Measurements from ENCODE around the gene H1-8. TPM values are rescaled to one million over a fixed set of nuclear protein-coding genes. Genes with fewer than 3 reads are reported as not detected.

H1-8 gene
- total RNA-seq, 1 experiment from 2014 or later: not detected

DNA sequence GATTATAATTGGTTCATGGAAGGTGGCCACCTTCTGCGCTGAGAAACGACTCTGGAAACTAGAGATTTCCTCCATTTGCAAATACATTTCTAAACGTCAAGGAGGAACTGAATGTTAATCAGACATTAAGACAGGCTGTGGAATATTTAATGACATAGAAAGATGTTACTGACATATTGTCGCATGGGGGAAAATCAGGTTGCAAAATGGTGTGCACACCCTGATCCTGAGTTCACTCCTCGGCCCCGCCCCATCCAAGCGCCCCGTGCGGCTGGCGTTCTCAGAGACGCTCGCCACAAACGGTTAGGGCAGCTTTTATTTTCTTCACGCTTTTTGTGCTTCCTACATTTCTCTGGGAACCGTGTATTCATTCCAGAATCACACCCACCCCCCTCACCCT is 10.7 kb downstream of the H1-8 start:
- intact Hi-C loops (cut with micrococcal nuclease; ENCODE audit: unreplicated experiment): no loop called here
- H3K9me2 ChIP-seq (ENCODE audit: insufficient read depth): no peaks in the 10 kb centered on the region
- BruUV-seq (replicated peaks): no TSS peak
- H3K36me3 ChIP-seq (ENCODE audit: low read depth): no peaks in the 10 kb centered on the region
- no peaks in the 10 kb centered on the region for H3K9me3 ChIP-seq (ENCODE audit: insufficient read depth, low read depth)
- H3K4me3 ChIP-seq: no peak overlapping the region
- H3K79me2 ChIP-seq (ENCODE audit: low read depth): no peaks in the 10 kb centered on the region
- H3F3A ChIP-seq (ENCODE audit: insufficient read depth, low read depth): no peaks in the 10 kb centered on the region; the same call in 1 of the 2 replicates
- POLR2A ChIA-PET (ENCODE audit: unreplicated experiment): no interaction called here
- TF ChIP-seq EZH2 (IDR thresholded peaks at IDR 0.05; ENCODE audit: low read depth) (no peak), CTCF (conservative IDR thresholded peaks at IDR 0.05) (no peak)
- CTCF ChIA-PET: no interaction called here
- no peak overlapping the region for H2AFZ ChIP-seq
- no peak for DNase-seq
- H3K27me3 ChIP-seq (ENCODE audit: insufficient read depth, low read depth): no peaks in the 10 kb centered on the region
- H3K4me1 ChIP-seq (replicated peaks; ENCODE audit: insufficient read depth): peaks cover 22% of the 10 kb centered on the region
- no peaks in the 10 kb centered on the region for H4K20me1 ChIP-seq (ENCODE audit: insufficient read depth)
- H3K27ac ChIP-seq: no peak overlapping the region
- H3K4me2 ChIP-seq: no peak overlapping the region

DNA sequence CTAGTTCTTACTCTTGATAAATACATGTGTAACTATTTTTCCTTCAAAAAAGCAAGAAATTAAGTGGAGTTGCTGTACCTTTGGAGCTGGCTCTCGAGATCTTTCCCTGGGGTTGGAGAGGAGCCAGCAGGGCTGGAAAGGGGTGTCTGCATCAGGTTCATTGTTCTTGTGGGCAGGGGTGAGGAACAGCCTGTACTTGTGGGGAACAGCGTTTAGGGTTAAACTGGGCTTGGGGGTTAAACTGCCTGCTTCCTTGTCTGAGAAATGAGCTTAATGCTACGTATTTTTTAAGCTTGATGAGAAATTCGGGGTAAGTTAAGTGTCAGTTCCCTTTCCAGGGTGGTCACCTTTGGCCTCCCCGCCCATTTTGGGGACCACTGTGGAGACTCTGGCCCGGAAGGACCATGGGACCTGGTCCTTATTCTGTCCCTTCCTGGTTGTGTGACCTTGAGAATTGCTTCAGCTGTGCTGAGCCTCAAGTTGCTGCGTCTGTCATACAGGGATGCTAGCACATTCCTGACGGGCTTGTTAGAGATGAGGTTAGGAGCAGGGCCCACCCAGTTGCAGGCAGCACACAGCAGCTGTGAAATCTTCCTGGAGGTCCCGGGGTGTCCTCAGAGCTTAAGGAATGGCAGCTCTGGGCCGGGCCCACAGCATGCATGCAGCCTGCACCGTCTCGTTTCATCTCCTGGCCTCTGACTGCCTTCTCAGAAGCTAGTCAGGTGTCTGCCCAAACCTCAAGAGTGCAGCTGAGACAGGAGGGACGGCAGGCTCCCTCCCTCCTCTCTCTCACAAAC is 11.6 kb downstream of the H1-8 start:
- no TSS peak for BruUV-seq (replicated peaks)
- H3K4me2 ChIP-seq: no peak overlapping the region
- ChIA-PET POLR2A (ENCODE audit: unreplicated experiment) (interaction anchor here (0.6 kb wide), 1 partner anchor 15 kb away, joined by 3 read pairs; no protein-coding TSS in a partner anchor), CTCF (no interaction called here)
- no peaks in the 10 kb centered on the region for H3K27me3 ChIP-seq (ENCODE audit: insufficient read depth, low read depth)
- H2AFZ ChIP-seq: no peak overlapping the region
- peaks cover 23% of the 10 kb centered on the region for H3K4me1 ChIP-seq (replicated peaks; ENCODE audit: insufficient read depth)
- H3K9me3 ChIP-seq (ENCODE audit: insufficient read depth, low read depth): no peaks in the 10 kb centered on the region
- H3F3A ChIP-seq (ENCODE audit: insufficient read depth, low read depth): no peaks in the 10 kb centered on the region; the same call in 1 of the 2 replicates
- intact Hi-C loops (cut with micrococcal nuclease; ENCODE audit: unreplicated experiment): no loop called here
- no peaks in the 10 kb centered on the region for H4K20me1 ChIP-seq (ENCODE audit: insufficient read depth)
- no peak for DNase-seq
- no peaks in the 10 kb centered on the region for H3K9me2 ChIP-seq (ENCODE audit: insufficient read depth)
- H3K36me3 ChIP-seq (ENCODE audit: low read depth): no peaks in the 10 kb centered on the region
- no peak overlapping the region for H3K4me3 ChIP-seq
- H3K79me2 ChIP-seq (ENCODE audit: low read depth): no peaks in the 10 kb centered on the region
- no peak for TF ChIP-seq EZH2 (IDR thresholded peaks at IDR 0.05; ENCODE audit: low read depth)
- no peak overlapping the region for H3K27ac ChIP-seq

GRCh38 chr3:129555153-129555550 is 12.2 kb downstream of the H1-8 start:
- ChIA-PET POLR2A (ENCODE audit: unreplicated experiment) (no interaction called here), CTCF (interaction anchor here (0.6 kb wide), 1 partner anchor 15 kb away, joined by 3 read pairs; no protein-coding TSS in a partner anchor)
- no TSS peak for BruUV-seq (replicated peaks)
- no peak overlapping the region for H2AFZ ChIP-seq
- peaks cover 17% of the 10 kb centered on the region for H3K4me1 ChIP-seq (replicated peaks; ENCODE audit: insufficient read depth)
- no peak overlapping the region for H3K27ac ChIP-seq
- H3F3A ChIP-seq (ENCODE audit: insufficient read depth, low read depth): no peaks in the 10 kb centered on the region; the same call in 1 of the 2 replicates
- H3K9me2 ChIP-seq (ENCODE audit: insufficient read depth): no peaks in the 10 kb centered on the region
- H3K27me3 ChIP-seq (ENCODE audit: insufficient read depth, low read depth): no peaks in the 10 kb centered on the region
- H4K20me1 ChIP-seq (ENCODE audit: insufficient read depth): no peaks in the 10 kb centered on the region
- no peak for DNase-seq
- H3K9me3 ChIP-seq (ENCODE audit: insufficient read depth, low read depth): no peaks in the 10 kb centered on the region
- H3K36me3 ChIP-seq (ENCODE audit: low read depth): no peaks in the 10 kb centered on the region
- no peak overlapping the region for H3K4me2 ChIP-seq
- intact Hi-C loops (cut with micrococcal nuclease; ENCODE audit: unreplicated experiment): no loop called here
- no peak overlapping the region for H3K4me3 ChIP-seq
- TF ChIP-seq CTCF (conservative IDR thresholded peaks at IDR 0.05) (no peak), EZH2 (IDR thresholded peaks at IDR 0.05; ENCODE audit: low read depth) (no peak)
- H3K79me2 ChIP-seq (ENCODE audit: low read depth): no peaks in the 10 kb centered on the region
